ENCODE measurements around the gene NPHP4. TPM values are rescaled to one million over a fixed set of nuclear protein-coding genes. Genes with fewer than 3 reads are reported as not detected.

NPHP4 gene
- total and polyA plus RNA-seq, 9 of the 15 experiments (the other 6 are each of a cell fraction or from before 2014, with no cell fraction given) = 0.52 to 26.2 (median 6.7) TPM

GRCh38 chr1:5998051-5998905 lies 6.1 kb upstream of the NPHP4 start:
- FAIRE-seq = no peak
- no peak overlapping the region for H3K9ac ChIP-seq (ENCODE audit: insufficient read depth in 1 of 2, low read depth in 2 of 2, low read length in 2 of 2)
- peaks cover 30% of the 10 kb centered on the region for H4K20me1 ChIP-seq (replicated peaks; ENCODE audit: control insufficient read depth, insufficient read depth, low read length)
- peaks cover 13% of the 10 kb centered on the region for H3K9me1 ChIP-seq (ENCODE audit: control insufficient read depth, insufficient read depth, low read length)
- in situ Hi-C loops (cut with MboI) (no loop called here), intact Hi-C loops (cut with micrococcal nuclease) (no loop called here)
- BruUV-seq (replicated peaks) = no TSS peak
- TF ChIP-seq RUNX1 (IDR thresholded peaks at IDR 0.05; ENCODE audit: low read depth) (no peak), RBFOX2 (IDR thresholded peaks at IDR 0.05; ENCODE audit: low read depth, low read length) (peak; percentile 2; the same call in 1 of the 2 replicates)
- H3K9me3 ChIP-seq (replicated peaks; ENCODE audit: control insufficient read depth, insufficient read depth, low read depth, low read length) = no peaks in the 10 kb centered on the region
- H3K27ac ChIP-seq (ENCODE audit: extremely low read depth, low read depth, low read length) = no peak overlapping the region
- no peak for ATAC-seq
- peaks cover 13 to 64% of the 10 kb centered on the region in 2 experiments; a peak in 4 of 5 replicates for H3K4me1 ChIP-seq (replicated peaks in 1 of 2; ENCODE audit: control insufficient read depth in 2 of 2, insufficient read depth in 2 of 2, low read length in 2 of 2)
- H3K4me2 ChIP-seq (ENCODE audit: insufficient read depth, low read length) = no peak overlapping the region
- H3K79me2 ChIP-seq (ENCODE audit: control insufficient read depth, insufficient read depth, low read length) = peaks cover 25% of the 10 kb centered on the region
- H3K4me3 ChIP-seq = no peak overlapping the region
- no peaks in the 10 kb centered on the region for H3K27me3 ChIP-seq (ENCODE audit: control insufficient read depth in 2 of 2, insufficient read depth in 2 of 2, low read length in 2 of 2)
- peaks cover 19% of the 10 kb centered on the region; the same call in 2 of the 3 replicates for H3K36me3 ChIP-seq (ENCODE audit: control insufficient read depth, insufficient read depth, low read length)
- POLR2A ChIA-PET = interaction anchor here (0.7 to 1.3 kb wide), 3 partner anchors 11 to 117 kb away, joined by 3 to 5 read pairs (median 3); no protein-coding TSS in a partner anchor
- no peak overlapping the region for H2AFZ ChIP-seq (ENCODE audit: low read depth, low read length)
- WGBS (ENCODE audit: insufficient coverage, low coverage, missing lambda C conversion rate) = 86% methylated on average over 11 of the region's 12 CpGs
- CTCF ChIA-PET (ENCODE audit: low intra/inter-chr PET ratio) = no interaction called here
- no peak for DNase-seq (ENCODE audit: extremely low read depth in 1 of 4, low spot score in 3 of 4)

DNA sequence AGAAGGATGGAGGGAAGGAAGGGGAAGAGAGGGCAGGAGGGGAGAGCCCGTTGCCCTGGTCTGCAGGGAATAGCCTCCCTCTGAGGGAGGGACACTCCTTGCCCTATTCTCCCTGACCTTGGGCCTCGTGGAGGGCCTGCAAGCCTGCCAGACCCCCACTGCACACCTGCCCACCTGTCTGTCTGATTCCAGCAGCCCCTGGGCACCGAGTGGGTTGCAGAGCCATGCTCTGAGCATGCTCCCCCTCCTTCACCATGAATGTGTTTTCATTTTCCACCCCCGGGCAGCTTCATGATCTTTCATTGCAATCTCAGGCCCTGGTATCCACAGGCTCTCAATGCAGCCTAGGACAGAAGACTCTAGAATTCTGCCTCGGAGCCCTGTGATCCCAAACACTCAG lies 5.1 kb upstream of the NPHP4 start:
- Histone ChIP-seq H3K4me2 (ENCODE audit: insufficient read depth, low read length) (no peak overlapping the region), H3K9ac (ENCODE audit: insufficient read depth in 1 of 2, low read depth in 2 of 2, low read length in 2 of 2) (peak overlapping the region in 1 of 2 experiments; percentile 61; a peak in 1 of 4 replicates), H3K27ac (ENCODE audit: extremely low read depth, low read depth, low read length) (no peak overlapping the region), H3K9me1 (ENCODE audit: control insufficient read depth, insufficient read depth, low read length) (peaks cover 13% of the 10 kb centered on the region), H3K27me3 (ENCODE audit: control insufficient read depth in 2 of 2, insufficient read depth in 2 of 2, low read length in 2 of 2) (no peaks in the 10 kb centered on the region), H3K4me1 (replicated peaks in 1 of 2; ENCODE audit: control insufficient read depth in 2 of 2, insufficient read depth in 2 of 2, low read length in 2 of 2) (peaks cover 13 to 62% of the 10 kb centered on the region in 2 experiments; a peak in 4 of 5 replicates), H2AFZ (ENCODE audit: low read depth, low read length) (no peak overlapping the region), H3K4me3 (no peak overlapping the region), H3K9me3 (replicated peaks; ENCODE audit: control insufficient read depth, insufficient read depth, low read depth, low read length) (no peaks in the 10 kb centered on the region), H3K79me2 (ENCODE audit: control insufficient read depth, insufficient read depth, low read length) (peaks cover 26% of the 10 kb centered on the region), H4K20me1 (replicated peaks; ENCODE audit: control insufficient read depth, insufficient read depth, low read length) (peaks cover 27% of the 10 kb centered on the region), H3K36me3 (ENCODE audit: control insufficient read depth, insufficient read depth, low read length) (peaks cover 19% of the 10 kb centered on the region; the same call in 2 of the 3 replicates)
- TF ChIP-seq CEBPG (CRISPR knock-in tag; IDR thresholded peaks at IDR 0.05) = peak; percentile 9; the same call in 1 of the 2 replicates
- no peak for TF ChIP-seq CEBPG (tag; conservative IDR thresholded peaks at IDR 0.05 in 1 of 2, IDR thresholded peaks at IDR 0.05 in 1 of 2)
- TF ChIP-seq SMAD1 (IDR thresholded peaks at IDR 0.05; ENCODE audit: low read depth, low read length, partially characterized antibody) = no peak
- POLR2A ChIA-PET = interaction anchor here (0.7 to 1.3 kb wide), 4 partner anchors 12 to 116 kb away, joined by 3 to 5 read pairs (median 3); no protein-coding TSS in a partner anchor
- in situ Hi-C loops (cut with MboI) = no loop called here
- no TSS peak for BruUV-seq (replicated peaks)
- intact Hi-C loops (cut with micrococcal nuclease) = no loop called here
- no peak for DNase-seq (ENCODE audit: extremely low read depth in 1 of 4, low spot score in 3 of 4)
- 49% methylated on average over 4 of the region's 5 CpGs for WGBS (ENCODE audit: insufficient coverage, low coverage, missing lambda C conversion rate)
- no peak for FAIRE-seq
- no peak for ATAC-seq
- CTCF ChIA-PET (ENCODE audit: low intra/inter-chr PET ratio) = no interaction called here
